IMR-90 (cell line): Measurements from ENCODE around the gene RBP5. TPM values are rescaled to one million over a fixed set of nuclear protein-coding genes. Genes with fewer than 3 reads are reported as not detected.

Source experiments
- ATAC-seq: fragments of 200-7000 bp; cut with Tn5 transposase; 2 replicates; pipeline ENCODE4 v1.9.1; 2020; ENCODE audit warnings: low read depth, mild to moderate bottlenecking, moderate library complexity
- BruUV-seq: library from RNA; stranded (reverse); fragments of 400-500 nt; replicated peaks from 2 replicates; lab custom pipeline; 2021; lab: Mats Ljungman, UMichigan
- CTCF ChIA-PET: fragments of 300-600 bp; formaldehyde crosslinking; extraction: SDS; loops from one replicate; lab custom pipeline; 2021; ENCODE audit warnings: antibody characterized with exemption; lab: Yijun Ruan, JAX
- POLR2A ChIA-PET: fragments of 300-600 bp; sonication (Branson Sonifier 250); formaldehyde crosslinking; loops from one replicate; lab custom pipeline; 2022; ENCODE audit warnings: antibody characterized with exemption; ENCODE audit not compliant: unreplicated experiment; lab: Charles Lee
- DNase-seq: peaks from one replicate; pipeline ENCODE4 v3.0.0; 2013
- H2AFZ ChIP-seq: replicated peaks from 2 replicates; pipeline ENCODE3; 2013; ENCODE audit warnings: low read length, mild to moderate bottlenecking; ENCODE audit not compliant: poor library complexity
- H2AK5ac ChIP-seq: 2 replicates; pipeline ENCODE4 v1.6.1; 2013; ENCODE audit warnings: low read depth, low read length, inconsistent platforms
- H2AK9ac ChIP-seq: replicated peaks from 2 replicates; pipeline ENCODE3; 2013; ENCODE audit warnings: mild to moderate bottlenecking, low read depth, low read length, moderate library complexity; ENCODE audit not compliant: poor library complexity
- H2BK120ac ChIP-seq: 2 replicates; pipeline ENCODE4 v1.6.1; 2013; ENCODE audit warnings: low read depth, low read length, inconsistent platforms
- H2BK15ac ChIP-seq: 3 replicates; pipeline ENCODE4 v1.6.1; 2013; ENCODE audit warnings: low read depth, low read length, inconsistent platforms
- H2BK20ac ChIP-seq: 2 replicates; pipeline ENCODE4 v1.6.1; 2013; ENCODE audit warnings: low read depth, mild to moderate bottlenecking, inconsistent platforms, low read length, moderate library complexity
- H2BK5ac ChIP-seq: 2 replicates; pipeline ENCODE4 v1.6.1; 2013; ENCODE audit warnings: mild to moderate bottlenecking, low read depth, low read length, inconsistent platforms; ENCODE audit not compliant: poor library complexity, severe bottlenecking
- H3K14ac ChIP-seq: replicated peaks from 2 replicates; pipeline ENCODE4 v1.6.1; 2013; ENCODE audit warnings: low read depth, low read length, inconsistent platforms
- H3K18ac ChIP-seq: 2 replicates; pipeline ENCODE4 v1.6.1; 2013; ENCODE audit warnings: low read depth, low read length, control low read depth
- H3K23ac ChIP-seq: 2 replicates; pipeline ENCODE4 v1.6.1; 2013; ENCODE audit warnings: low read depth, low read length, inconsistent platforms
- H3K27ac ChIP-seq: 2 replicates; pipeline ENCODE4 v1.5.1; 2013; ENCODE audit warnings: mild to moderate bottlenecking, control low read depth, low read length; ENCODE audit not compliant: insufficient read depth
- H3K27me3 ChIP-seq: 2 replicates; pipeline ENCODE4 v1.6.1; 2013; ENCODE audit warnings: low read length; ENCODE audit not compliant: control insufficient read depth, insufficient read depth
- H3K36me3 ChIP-seq: 2 replicates; pipeline ENCODE4 v1.6.1; 2013; ENCODE audit warnings: low read length, mixed read lengths; ENCODE audit not compliant: control insufficient read depth, insufficient read depth
- H3K4ac ChIP-seq: 2 replicates; pipeline ENCODE4 v1.6.1; 2013; ENCODE audit warnings: low read depth, low read length, inconsistent platforms
- H3K4me1 ChIP-seq: 2 replicates; pipeline ENCODE4 v1.6.1; 2013; ENCODE audit warnings: low read length, mixed read lengths; ENCODE audit not compliant: control insufficient read depth, insufficient read depth
- H3K4me2 ChIP-seq: 2 replicates; pipeline ENCODE4 v1.6.1; 2013; ENCODE audit warnings: low read depth, mild to moderate bottlenecking, control low read depth, low read length, moderate library complexity
- H3K4me3 ChIP-seq: 2 replicates; pipeline ENCODE4 v1.5.1; 2013; ENCODE audit warnings: low read depth, mild to moderate bottlenecking, control low read depth, low read length, moderate library complexity; ENCODE audit not compliant: insufficient read depth
- H3K56ac ChIP-seq: 2 replicates; pipeline ENCODE4 v1.6.1; 2013; ENCODE audit warnings: low read length, inconsistent platforms; ENCODE audit not compliant: insufficient read depth; ENCODE audit errors: extremely low read depth
- H3K79me1 ChIP-seq, 2 experiments: 2 replicates each; pipeline ENCODE4 v1.6.1; 2013; ENCODE audit warnings: low read length in 2 of 2, inconsistent platforms in 1 of 2, low read depth in 1 of 2
- H3K9ac ChIP-seq: 2 replicates; pipeline ENCODE4 v1.6.1; 2013; ENCODE audit warnings: low read depth, low read length, control low read depth
- H3K9me1 ChIP-seq: 2 replicates; pipeline ENCODE4 v1.6.1; 2013; ENCODE audit warnings: low read length, inconsistent platforms; ENCODE audit not compliant: insufficient read depth
- H3K9me3 ChIP-seq: 2 replicates; pipeline ENCODE4 v1.6.1; 2013; ENCODE audit warnings: low read length; ENCODE audit not compliant: control insufficient read depth, insufficient read depth
- H4K20me1 ChIP-seq: 2 replicates; pipeline ENCODE4 v1.6.1; 2013; ENCODE audit warnings: low read length, inconsistent platforms; ENCODE audit not compliant: insufficient read depth
- H4K5ac ChIP-seq: 2 replicates; pipeline ENCODE4 v1.6.1; 2013; ENCODE audit warnings: mild to moderate bottlenecking, low read depth, low read length, control low read depth
- H4K8ac ChIP-seq, 2 experiments: 2 replicates each; pipeline ENCODE4 v1.6.1; 2013; ENCODE audit warnings: low read depth in 2 of 2, low read length in 2 of 2, control low read depth in 1 of 2, inconsistent platforms in 1 of 2
- H4K91ac ChIP-seq: 2 replicates; pipeline ENCODE4 v1.6.1; 2013; ENCODE audit warnings: low read depth, low read length, inconsistent platforms; ENCODE audit not compliant: insufficient read depth
- USF2 ChIP-seq: fragments of 150-350 bp; IDR thresholded peaks from 2 replicates; pipeline ENCODE4 v1.6.1; 2017; ENCODE audit warnings: mild to moderate bottlenecking, antibody characterized with exemption, low read length, low read depth
- WGBS, 2 experiments: methylation state at CpG; one replicate each; pipeline versions ENCODE4 v1.1.5 to v1.1.7; 2013; ENCODE audit warnings: missing lambda C conversion rate in 2 of 2; ENCODE audit not compliant: insufficient read length in 1 of 2; ENCODE audit errors: extremely low coverage in 2 of 2; 5-methylcytosine and 5-hydroxymethylcytosine counted together
- dilution Hi-C: fragments of 300-500 bp; cut with HindIII; formaldehyde crosslinking; loops from one replicate; pipeline ENCODE4 v1.14.3; 2018; ENCODE audit warnings: low sequenced_read_pairs; ENCODE audit not compliant: unreplicated experiment
- in situ Hi-C: fragments of 300-500 bp; cut with MboI; formaldehyde crosslinking; loops from 3 replicates; pipeline ENCODE4 v1.14.3; 2019; ENCODE audit warnings: low sequenced_read_pairs, inconsistent platforms, mixed read lengths
- intact Hi-C: fragments of 100-400 bp; cut with micrococcal nuclease; formaldehyde crosslinking; loops from 2 replicates; pipeline ENCODE4 v1.10.0; 2022
- polyA plus RNA-seq, 3 experiments: library from polyadenylated mRNA; depleted of rRNA; stranded (reverse); fragments of >200 nt; gene quantifications; 2 replicates each; pipeline ENCODE4 v1.2.3, GENCODE V29; 2012; ENCODE audit warnings: low replicate concordance in 1 of 3
- total RNA-seq: library from RNA; depleted of rRNA; stranded (reverse); fragments of >200 nt; gene quantifications from 2 replicates; pipeline ENCODE4 v1.2.3, GENCODE V29; 2012

RBP5 gene
- total and polyA plus RNA-seq, 2 of the 4 experiments (the other 2 are of a cell fraction) = 0.15 TPM; not detected in 1

- no peaks in the 10 kb centered on the region for H4K20me1 ChIP-seq
- H4K91ac ChIP-seq = no peak overlapping the region
- no CpG with 5 or more reads among the region's 3 CpGs for WGBS, 2 experiments
- in situ Hi-C loops = no loop called here
- TF ChIP-seq USF2 = no peak
- H3K14ac ChIP-seq = no peak overlapping the region
- H2AFZ ChIP-seq = no peak overlapping the region
- H3K4me3 ChIP-seq = no peak overlapping the region
- no peak overlapping the region for H2BK5ac ChIP-seq
- no peak overlapping the region for H3K23ac ChIP-seq
- intact Hi-C loops = no loop called here
- no peaks in the 10 kb centered on the region; the same call in 1 of the 2 replicates for H3K4me1 ChIP-seq
- no TSS peak for BruUV-seq
- H3K9ac ChIP-seq = no peak overlapping the region
- H3K56ac ChIP-seq = no peak overlapping the region
- CTCF ChIA-PET = no interaction called here
- POLR2A ChIA-PET = no interaction called here
- no peak overlapping the region for H3K27ac ChIP-seq
- H3K9me1 ChIP-seq = peaks cover 6% of the 10 kb centered on the region; the same call in 1 of the 2 replicates
- H4K5ac ChIP-seq = no peak overlapping the region
- dilution Hi-C loops = no loop called here
- H4K8ac ChIP-seq = no peak overlapping the region
- H3K4ac ChIP-seq = no peak overlapping the region
- H2AK5ac ChIP-seq = no peak overlapping the region
- H3K79me1 ChIP-seq = 0 out of 4 replicates have a peak, but pooled peaks cover 0 to 5% of the 10 kb centered on the region in 2 experiments
- H2BK20ac ChIP-seq = no peak overlapping the region
- H3K18ac ChIP-seq = no peak overlapping the region
- peaks cover 56% of the 10 kb centered on the region for H3K36me3 ChIP-seq
- H3K4me2 ChIP-seq = no peak overlapping the region
- ATAC-seq (no peak), DNase-seq (no peak)
- no peaks in the 10 kb centered on the region for H3K9me3 ChIP-seq
- H2BK120ac ChIP-seq = no peak overlapping the region
- H2BK15ac ChIP-seq = no peak overlapping the region
- no peak overlapping the region for H2AK9ac ChIP-seq
- H3K27me3 ChIP-seq = no peaks in the 10 kb centered on the region
These were observed 8.0 kb upstream of the RBP5 start for GRCh38 chr12:7136676-7137075.
